Superior temporal gyrus (tissue), 1 donor: ENCODE data around the gene IL23R.
"Not testable (repeated sequence)": the region's sequence is repeated elsewhere in the genome, so short reads cannot be mapped to it uniquely, and the experiment has no call there.

Source experiments
- DNase-seq: peaks from one replicate; pipeline ENCODE4 v3.0.0-alpha.2; 2016; ENCODE audit errors: extremely low spot score

Gene IL23R

DNA sequence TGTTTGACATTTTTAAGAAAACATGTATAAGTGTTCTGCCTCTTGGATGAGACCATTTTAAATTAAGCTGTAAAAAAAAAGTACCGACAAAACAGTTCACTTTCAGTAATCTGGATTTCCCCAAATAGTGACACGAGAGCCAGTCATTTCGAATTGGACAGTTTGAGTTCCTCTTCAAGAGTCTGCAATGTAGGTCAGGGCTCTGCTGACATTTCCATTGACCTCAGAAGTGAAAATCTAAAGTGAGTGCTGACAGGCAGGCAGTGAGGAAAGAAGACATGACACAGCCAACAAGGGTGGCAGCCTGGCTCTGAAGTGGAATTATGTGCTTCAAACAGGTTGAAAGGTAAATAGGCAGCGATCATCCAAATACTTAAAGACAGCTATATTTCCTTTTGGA lies at the start of gene IL23R:
IL23R (plus strand) TSS at position 259 of the 400 bp plus-strand sequence. CDS start 1,667 bp downstream, outside the sequence.
- no peak for DNase-seq

GRCh38 chr1:67118191-67118590 lies 48.1 kb upstream of the IL23R start:
- no peak for DNase-seq

DNA sequence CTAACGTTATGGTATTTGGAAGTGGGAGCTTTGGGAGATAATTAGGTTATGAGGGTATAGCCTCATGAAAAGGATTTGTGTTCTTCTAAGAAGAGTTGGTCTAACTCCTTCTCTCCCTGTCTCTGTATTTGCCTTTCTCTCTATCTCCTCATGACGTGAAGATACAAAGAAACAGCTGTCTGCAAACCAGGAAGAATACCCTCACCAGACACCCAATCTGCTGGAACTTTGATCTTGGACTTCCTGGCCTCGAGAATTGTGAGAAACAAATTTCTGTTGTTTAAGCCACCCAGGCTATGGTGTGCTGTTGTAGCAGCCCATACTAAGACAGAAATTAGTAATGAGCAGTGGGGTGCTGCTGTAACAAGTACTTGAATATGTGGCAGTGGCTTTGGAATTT lies 47.6 kb upstream of the IL23R start:
- DNase-seq, result no peak

DNA sequence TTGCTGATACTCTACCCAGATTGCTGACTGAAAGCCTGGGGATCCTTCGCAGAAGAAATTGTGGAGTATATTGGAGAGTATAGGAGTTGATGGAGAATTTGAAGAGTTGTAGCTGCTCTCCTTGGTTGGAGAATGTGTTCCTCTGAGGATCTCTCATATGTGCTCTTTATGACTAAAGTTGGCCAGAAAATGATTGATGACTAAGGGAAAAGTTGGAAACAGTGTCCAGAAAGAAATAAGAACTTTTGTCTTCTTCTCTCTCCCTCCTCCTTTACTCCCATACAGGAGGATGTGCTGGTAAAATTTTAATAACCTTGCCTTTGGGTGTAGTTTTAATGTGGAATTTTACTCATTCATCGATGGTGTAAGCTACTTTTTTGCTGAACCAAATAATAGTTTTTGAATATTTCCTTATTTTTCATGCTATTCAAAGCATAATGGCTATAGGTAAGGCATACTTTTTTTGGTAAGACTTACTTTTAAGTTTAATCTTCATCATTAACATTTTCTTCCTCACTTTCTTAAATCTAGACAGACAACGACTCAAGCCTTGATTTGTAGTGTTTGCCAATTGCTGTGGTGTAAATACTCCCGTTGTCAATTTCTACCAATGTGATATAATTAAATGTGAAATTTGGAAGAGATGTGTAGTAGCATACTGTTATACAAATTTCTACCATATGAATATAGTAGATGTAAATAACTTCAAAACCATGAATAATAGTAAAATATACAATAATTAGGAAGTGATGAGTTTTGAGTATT lies 45.2 kb upstream of the IL23R start:
- no peak for DNase-seq

DNA sequence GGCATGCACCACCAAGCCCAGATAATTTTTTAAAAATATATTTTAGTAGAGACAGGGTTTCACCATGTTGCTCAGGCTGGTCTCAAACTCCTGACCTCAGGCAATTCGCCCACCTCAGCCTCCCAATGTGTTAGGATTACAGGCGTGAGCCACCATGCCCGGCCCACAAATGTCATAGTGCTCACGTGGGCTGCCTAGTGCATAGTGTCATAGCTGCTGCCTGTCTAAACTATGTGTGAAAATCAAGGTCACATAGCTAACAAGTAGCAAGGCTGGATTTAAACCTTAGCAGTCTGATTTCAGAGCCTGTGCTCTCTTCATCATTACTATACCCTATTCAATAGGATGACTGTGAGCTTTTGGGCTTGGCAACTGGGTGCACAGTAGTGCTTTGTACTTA lies 41.8 kb upstream of the IL23R start:
- DNase-seq, result no peak

- no peak for DNase-seq
Measured at GRCh38 chr1:67126111-67126746, 40.0 kb upstream of the IL23R start.

- DNase-seq, result no peak
Measured at GRCh38 chr1:67126974-67127373, 39.3 kb upstream of the IL23R start.

DNA sequence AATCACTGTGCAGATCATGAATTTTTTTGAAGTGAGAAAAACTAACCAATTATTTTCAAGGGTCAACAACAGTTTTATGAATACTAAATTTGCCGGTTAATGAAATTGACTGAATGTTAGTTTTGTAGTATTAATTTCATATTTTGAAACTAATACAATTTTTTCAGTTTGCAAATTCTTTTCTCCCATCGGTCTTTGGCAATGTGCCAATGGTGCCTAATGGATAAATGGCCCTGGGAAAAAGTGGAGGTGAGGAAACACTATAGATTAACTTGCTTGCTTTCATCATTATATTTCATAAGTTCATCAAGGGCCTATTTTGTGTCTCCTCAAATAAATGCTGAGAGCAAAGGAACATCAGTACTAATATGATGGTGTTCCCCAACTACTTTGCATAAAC lies 35.6 kb upstream of the IL23R start:
- DNase-seq, result no peak

DNA sequence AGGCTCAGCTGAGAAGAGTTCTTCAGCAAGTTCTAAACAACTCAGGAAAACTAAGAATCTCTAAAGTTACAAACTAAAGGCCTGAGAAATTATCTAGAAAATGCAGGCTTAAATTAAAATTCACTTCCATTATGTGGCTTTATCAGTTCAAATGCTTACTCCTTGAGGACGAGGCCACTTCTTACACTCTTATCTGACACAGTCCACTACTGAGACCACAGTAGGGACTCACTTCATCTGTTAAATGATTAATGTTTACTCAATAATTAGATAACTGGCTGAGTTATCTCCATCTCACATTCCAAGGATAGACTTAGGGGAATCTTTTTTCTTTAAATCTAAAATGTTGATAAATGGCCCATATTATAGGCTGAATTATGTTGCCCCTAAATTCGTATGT lies 33.1 kb upstream of the IL23R start:
- no peak for DNase-seq

DNA sequence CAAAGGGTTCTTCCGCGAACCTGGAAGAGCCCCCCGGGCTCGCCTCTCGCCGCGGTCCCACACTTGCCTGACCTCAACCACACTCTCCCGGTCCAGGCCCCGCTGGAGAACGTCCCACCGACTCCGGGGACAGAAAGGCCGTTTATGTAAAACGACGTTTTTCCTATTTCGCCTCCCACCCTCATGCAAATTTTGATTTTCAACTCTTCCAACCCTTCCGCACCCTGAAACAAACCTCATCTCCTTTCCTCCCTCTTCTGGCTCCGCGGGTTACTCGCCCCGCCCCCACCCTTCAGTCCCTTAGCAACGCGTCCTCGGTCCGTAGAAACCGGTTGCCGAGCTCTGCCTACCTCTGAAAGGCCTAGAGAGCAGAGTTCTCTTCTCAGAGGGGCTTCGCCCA lies 31.6 kb upstream of the IL23R start, which contains the start of gene C1orf141:
C1orf141 (minus strand) TSS at position 276 of the 400 bp plus-strand sequence. CDS start 7,730 bp downstream, outside the sequence.
- DNase-seq, result no peak

DNA sequence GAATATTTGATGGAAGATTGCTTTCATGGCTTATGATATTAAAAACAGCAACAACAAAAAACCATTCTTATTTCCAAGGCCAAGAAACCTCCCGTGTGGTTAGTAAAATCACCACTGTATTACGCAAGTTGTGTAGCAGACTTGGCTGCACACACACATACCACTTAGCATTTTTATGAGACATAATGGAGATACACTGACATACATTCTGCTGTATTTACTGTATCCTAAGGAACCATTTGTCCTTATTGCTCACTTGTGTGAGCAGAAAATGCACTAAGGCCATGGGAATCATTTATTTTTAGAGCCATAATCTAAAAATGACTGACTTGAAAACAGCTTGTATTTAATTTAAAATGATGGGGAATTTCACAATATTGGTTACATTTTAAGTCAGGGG lies 30.9 kb upstream of the IL23R start:
- no peak for DNase-seq

- DNase-seq, result no peak
Measured at GRCh38 chr1:67137307-67137753, 28.9 kb upstream of the IL23R start.

DNA sequence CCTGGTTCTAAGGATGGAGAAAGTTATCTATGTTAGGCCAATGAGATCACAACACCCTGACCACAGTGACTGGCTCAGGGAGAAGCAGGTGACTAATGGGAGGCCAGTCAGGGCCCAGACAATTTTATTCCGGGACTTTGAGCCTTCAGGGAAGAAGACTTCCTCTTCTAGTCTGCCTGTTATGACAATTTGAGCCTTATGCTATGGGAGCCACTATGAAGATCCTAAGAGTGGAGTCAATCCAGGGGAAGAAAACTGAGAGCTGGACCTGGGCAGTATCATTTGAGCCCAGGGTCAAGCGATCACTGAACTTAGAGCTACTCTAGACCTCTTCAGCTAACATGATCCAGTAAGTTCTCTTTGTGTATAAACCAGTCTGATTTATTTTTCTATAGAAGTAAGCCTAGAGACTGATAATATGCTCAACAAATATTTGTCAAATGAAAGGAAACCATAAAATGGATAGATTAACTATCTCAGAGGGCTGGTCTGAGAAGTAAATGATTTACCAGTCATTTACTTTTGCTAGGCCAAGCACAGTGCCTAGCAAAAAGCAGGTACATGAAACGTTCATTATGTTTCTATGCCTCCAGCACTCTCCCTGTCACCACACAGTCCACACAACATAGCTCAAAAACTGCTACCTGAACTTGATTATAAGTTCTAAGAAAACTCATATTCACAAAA lies 27.3 kb upstream of the IL23R start:
- no peak for DNase-seq

DNA sequence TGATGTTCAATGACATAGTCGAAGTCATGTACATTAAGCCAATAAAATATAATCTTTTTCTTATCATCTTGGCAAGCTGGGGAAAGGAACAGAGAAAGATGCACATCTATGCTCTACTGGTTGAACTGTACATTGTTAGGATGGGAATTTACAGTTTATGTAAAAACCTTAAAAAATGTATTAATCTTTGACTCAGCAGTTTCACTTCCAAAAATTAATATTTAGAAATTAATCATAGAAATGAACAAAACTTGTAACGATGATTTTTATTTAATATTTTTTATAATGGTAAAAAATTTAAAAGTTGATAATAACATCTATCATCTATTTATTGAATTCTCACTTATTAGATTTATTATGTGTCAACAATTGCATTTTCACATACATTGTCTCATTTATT lies 25.8 kb upstream of the IL23R start:
- no peak for DNase-seq

DNA sequence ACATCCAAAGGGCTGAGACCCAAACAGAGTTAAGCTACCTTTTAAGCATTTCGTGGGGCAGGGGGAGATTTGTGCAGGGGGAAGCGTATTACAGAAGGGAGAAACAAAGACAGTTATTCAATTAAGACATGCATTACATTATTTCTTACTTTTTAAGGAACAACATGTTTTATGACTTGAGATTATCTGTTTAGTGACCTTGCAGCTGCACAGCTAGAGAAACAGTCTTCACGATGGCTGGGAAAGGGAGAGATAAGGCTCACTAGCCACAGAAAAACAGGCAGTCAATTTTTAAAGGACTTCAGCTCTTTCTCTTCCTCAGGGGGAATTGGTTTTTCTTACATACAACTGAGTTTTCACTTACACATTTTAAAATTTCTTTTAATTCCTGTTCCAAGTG lies 24.4 kb upstream of the IL23R start:
- not testable (repeated sequence) for DNase-seq

- no peak for DNase-seq
Measured at GRCh38 chr1:67142931-67143330, 23.3 kb upstream of the IL23R start.

- no peak for DNase-seq
Measured at GRCh38 chr1:67143966-67144365, 22.3 kb upstream of the IL23R start.

DNA sequence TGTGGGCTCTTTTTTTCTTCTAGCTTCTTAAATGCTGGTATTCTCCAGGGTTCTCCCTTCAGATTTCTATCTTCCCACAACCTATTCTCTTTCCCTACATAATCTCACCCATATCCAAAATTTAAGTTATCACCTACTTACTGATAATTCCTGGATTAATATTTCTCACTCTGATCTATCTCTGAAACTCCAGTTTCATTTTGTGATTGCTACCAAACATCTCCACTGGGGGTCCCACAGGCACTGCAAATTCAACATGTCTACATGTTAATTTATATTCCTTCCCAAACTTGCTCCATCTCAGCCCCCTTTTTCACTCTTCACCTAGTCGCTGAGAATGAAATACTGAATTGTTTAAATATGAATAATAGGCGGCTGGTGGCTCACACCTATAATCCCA lies 21.6 kb upstream of the IL23R start:
- no peak for DNase-seq

GRCh38 chr1:67146101-67146500 lies 20.2 kb upstream of the IL23R start:
- no peak for DNase-seq

DNA sequence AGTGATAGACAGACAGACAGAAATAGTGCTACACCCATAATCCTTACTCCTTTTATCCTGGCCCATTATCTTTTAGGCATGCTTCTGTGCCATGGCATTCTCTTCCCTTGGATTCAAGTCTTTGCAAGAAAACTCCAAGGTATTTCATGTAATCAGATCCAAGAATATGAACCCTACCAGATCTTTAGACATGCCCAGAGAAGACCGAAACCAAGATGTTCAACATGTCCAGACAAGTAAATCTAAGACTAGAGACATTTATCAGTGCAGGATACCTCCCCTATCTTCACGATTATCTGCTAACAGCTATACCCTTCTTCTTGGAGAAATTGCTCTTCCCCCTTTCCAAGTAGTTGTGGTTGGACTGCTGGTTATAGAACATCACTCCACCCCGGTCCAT lies 19.7 kb upstream of the IL23R start:
- no peak for DNase-seq

- DNase-seq, result not testable (repeated sequence)
Measured at GRCh38 chr1:67147973-67148372, 18.3 kb upstream of the IL23R start.

- no peak for DNase-seq
Measured at GRCh38 chr1:67148516-67149178, 17.6 kb upstream of the IL23R start.
